Measurements from ENCODE around the gene EIF5. TPM values are rescaled to one million over a fixed set of nuclear protein-coding genes. Genes with fewer than 3 reads are reported as not detected.
A peak's percentile ranks its signal among the peaks of the same experiment; 100 is the strongest.

EIF5 gene
- total RNA-seq, 1 donor from 2014 or later, result 330 TPM

- Mint-ChIP-seq H3K27ac (ENCODE audit: unreplicated experiment) (no peak overlapping the region), H3K36me3 (ENCODE audit: low read depth, unreplicated experiment) (peaks cover 2% of the 10 kb centered on the region), H3K4me3 (ENCODE audit: unreplicated experiment) (no peak overlapping the region), H3K27me3 (ENCODE audit: low read depth, unreplicated experiment) (peaks cover 42% of the 10 kb centered on the region), H3K9me3 (ENCODE audit: unreplicated experiment) (no peaks in the 10 kb centered on the region), H3K4me1 (ENCODE audit: low read depth, unreplicated experiment) (no peaks in the 10 kb centered on the region)
- Histone ChIP-seq H3K4me2 (ENCODE audit: low read length) (no peak overlapping the region), H3K9ac (ENCODE audit: low read length) (no peak overlapping the region), H2AFZ (ENCODE audit: low read depth, low read length) (no peak overlapping the region), H3K36me3 (ENCODE audit: insufficient read depth, low read length) (no peaks in the 10 kb centered on the region), H3K79me2 (ENCODE audit: insufficient read depth, low read length) (no peaks in the 10 kb centered on the region), H3K4me1 (ENCODE audit: insufficient read depth, low read length) (no peaks in the 10 kb centered on the region), H3K4me3 (ENCODE audit: insufficient read depth, low read depth, low read length) (no peak overlapping the region), H3K27ac (ENCODE audit: low read depth, low read length) (no peak overlapping the region), H4K20me1 (ENCODE audit: insufficient read depth, low read length) (no peaks in the 10 kb centered on the region), H3K27me3 (ENCODE audit: insufficient read depth, low read length) (no peaks in the 10 kb centered on the region), H3K9me3 (ENCODE audit: insufficient read depth, low read depth, low read length) (no peaks in the 10 kb centered on the region)
- FAIRE-seq (no peak), DNase-seq (ENCODE audit: low read depth) (no peak)
- TF ChIP-seq EZH2 (IDR thresholded peaks at IDR 0.05; ENCODE audit: insufficient read depth, low read length) (no peak), CTCF (IDR thresholded peaks at IDR 0.05; ENCODE audit: insufficient read depth, low read depth, low read length) (no peak)
These were observed 18.1 kb upstream of the EIF5 start for GRCh38 chr14:103315941-103316340.

- Histone ChIP-seq H3K27ac (ENCODE audit: low read depth, low read length) (no peak overlapping the region), H3K36me3 (ENCODE audit: insufficient read depth, low read length) (no peaks in the 10 kb centered on the region), H3K9ac (ENCODE audit: low read length) (no peak overlapping the region), H3K4me2 (ENCODE audit: low read length) (no peak overlapping the region), H3K4me1 (ENCODE audit: insufficient read depth, low read length) (no peaks in the 10 kb centered on the region), H3K79me2 (ENCODE audit: insufficient read depth, low read length) (no peaks in the 10 kb centered on the region), H3K9me3 (ENCODE audit: insufficient read depth, low read depth, low read length) (no peaks in the 10 kb centered on the region), H3K4me3 (ENCODE audit: insufficient read depth, low read depth, low read length) (no peak overlapping the region), H3K27me3 (ENCODE audit: insufficient read depth, low read length) (no peaks in the 10 kb centered on the region), H4K20me1 (ENCODE audit: insufficient read depth, low read length) (no peaks in the 10 kb centered on the region), H2AFZ (ENCODE audit: low read depth, low read length) (no peak overlapping the region)
- H3K4me3 Mint-ChIP-seq (ENCODE audit: unreplicated experiment), result no peak overlapping the region
- H3K27me3 Mint-ChIP-seq (ENCODE audit: low read depth, unreplicated experiment), result peaks cover 38% of the 10 kb centered on the region
- peaks cover 2% of the 10 kb centered on the region for H3K36me3 Mint-ChIP-seq (ENCODE audit: low read depth, unreplicated experiment)
- TF ChIP-seq EZH2 (IDR thresholded peaks at IDR 0.05; ENCODE audit: insufficient read depth, low read length), result no peak
- no peaks in the 10 kb centered on the region for H3K9me3 Mint-ChIP-seq (ENCODE audit: unreplicated experiment)
- FAIRE-seq (no peak), DNase-seq (ENCODE audit: low read depth) (no peak)
- no peaks in the 10 kb centered on the region for H3K4me1 Mint-ChIP-seq (ENCODE audit: low read depth, unreplicated experiment)
- H3K27ac Mint-ChIP-seq (ENCODE audit: unreplicated experiment), result no peak overlapping the region
These were observed 17.3 kb upstream of the EIF5 start for GRCh38 chr14:103316721-103317121.

- peak overlapping the region; percentile 55 for H3K27ac Mint-ChIP-seq (ENCODE audit: unreplicated experiment)
- no peak overlapping the region for H3K27ac ChIP-seq (ENCODE audit: low read depth, low read length)
- no peak overlapping the region for H3K4me2 ChIP-seq (ENCODE audit: low read length)
- no peaks in the 10 kb centered on the region for H3K9me3 ChIP-seq (ENCODE audit: insufficient read depth, low read depth, low read length)
- no peaks in the 10 kb centered on the region for H3K4me1 ChIP-seq (ENCODE audit: insufficient read depth, low read length)
- H3K4me3 Mint-ChIP-seq (ENCODE audit: unreplicated experiment), result no peak overlapping the region
- peaks cover 2% of the 10 kb centered on the region for H3K36me3 Mint-ChIP-seq (ENCODE audit: low read depth, unreplicated experiment)
- H3K27me3 ChIP-seq (ENCODE audit: insufficient read depth, low read length), result no peaks in the 10 kb centered on the region
- FAIRE-seq, result no peak
- no peaks in the 10 kb centered on the region for H3K79me2 ChIP-seq (ENCODE audit: insufficient read depth, low read length)
- H3K4me3 ChIP-seq (ENCODE audit: insufficient read depth, low read depth, low read length), result no peak overlapping the region
- TF ChIP-seq CTCF (IDR thresholded peaks at IDR 0.05; ENCODE audit: insufficient read depth, low read depth, low read length), result no peak
- TF ChIP-seq EZH2 (IDR thresholded peaks at IDR 0.05; ENCODE audit: insufficient read depth, low read length), result no peak
- DNase-seq (ENCODE audit: low read depth), result no peak
- no peaks in the 10 kb centered on the region for H3K4me1 Mint-ChIP-seq (ENCODE audit: low read depth, unreplicated experiment)
- H3K27me3 Mint-ChIP-seq (ENCODE audit: low read depth, unreplicated experiment), result peaks cover 36% of the 10 kb centered on the region
- H4K20me1 ChIP-seq (ENCODE audit: insufficient read depth, low read length), result no peaks in the 10 kb centered on the region
- no peaks in the 10 kb centered on the region for H3K36me3 ChIP-seq (ENCODE audit: insufficient read depth, low read length)
- H3K9ac ChIP-seq (ENCODE audit: low read length), result no peak overlapping the region
- H3K9me3 Mint-ChIP-seq (ENCODE audit: unreplicated experiment), result no peaks in the 10 kb centered on the region
- H2AFZ ChIP-seq (ENCODE audit: low read depth, low read length), result no peak overlapping the region
These were observed 16.8 kb upstream of the EIF5 start for GRCh38 chr14:103317251-103317650.

All from astrocyte (in vitro differentiated cells and primary cell).